H1 (cell line): ENCODE data around the gene ZFP14. TPM values are rescaled to one million over a fixed set of nuclear protein-coding genes. Genes with fewer than 3 reads are reported as not detected.

Experiments used
- CTCF ChIA-PET: fragments of 300-600 bp; sonication (Branson Sonifier 250); formaldehyde crosslinking; loops from one replicate; lab custom pipeline; 2021; ENCODE audit not compliant: partially characterized antibody; lab: Charles Lee
- POLR2A ChIA-PET: fragments of 300-600 bp; sonication (Branson Sonifier 250); formaldehyde crosslinking; loops from one replicate; lab custom pipeline; 2021; ENCODE audit warnings: inconsistent platforms; ENCODE audit not compliant: partially characterized antibody; lab: Charles Lee
- DNase-seq, 2 experiments: peaks; one replicate each; pipeline versions ENCODE4 v3.0.0 to v3.0.0-alpha.2; 2010 to 2022; ENCODE audit warnings: low spot score in 2 of 2, low read depth in 1 of 2, mixed read lengths in 1 of 2
- FAIRE-seq: peaks from 2 replicates; lab custom pipeline; 2011; peaks lifted over from hg19 to GRCh38; lab: Jason Lieb, UNC
- H2AFZ ChIP-seq: 2 replicates; pipeline ENCODE4 v1.8.1; 2012; ENCODE audit warnings: low read length, inconsistent platforms
- H2AK5ac ChIP-seq: 2 replicates; pipeline ENCODE4 v1.6.1; 2013; ENCODE audit warnings: low read depth, low read length
- H2BK120ac ChIP-seq: replicated peaks from 2 replicates; pipeline ENCODE3; 2013; ENCODE audit warnings: low read depth, low read length, inconsistent platforms
- H2BK12ac ChIP-seq: 2 replicates; pipeline ENCODE4 v1.6.1; 2013; ENCODE audit warnings: low read depth, low read length
- H2BK15ac ChIP-seq: 2 replicates; pipeline ENCODE4 v1.6.1; 2013; ENCODE audit warnings: low read length
- H2BK20ac ChIP-seq: 2 replicates; pipeline ENCODE4 v1.6.1; 2013; ENCODE audit warnings: low read length
- H2BK5ac ChIP-seq: 2 replicates; pipeline ENCODE4 v1.6.1; 2013; ENCODE audit warnings: low read depth, low read length
- H3K14ac ChIP-seq: 2 replicates; pipeline ENCODE4 v1.6.1; 2013; ENCODE audit warnings: inconsistent platforms; ENCODE audit not compliant: insufficient read length
- H3K18ac ChIP-seq: 2 replicates; pipeline ENCODE4 v1.6.1; 2013; ENCODE audit warnings: low read length; ENCODE audit errors: extremely low read depth
- H3K23ac ChIP-seq: 2 replicates; pipeline ENCODE4 v1.6.1; 2013; ENCODE audit warnings: inconsistent platforms; ENCODE audit not compliant: insufficient read length
- H3K23me2 ChIP-seq: 2 replicates; pipeline ENCODE4 v1.6.1; 2013; ENCODE audit warnings: low read depth, low read length
- H3K27ac ChIP-seq: 2 replicates; pipeline ENCODE4 v1.6.1; 2011; ENCODE audit warnings: low read depth, low read length, inconsistent platforms
- H3K27me3 ChIP-seq, 4 experiments: replicated peaks in 1 of 4; 1 replicate in 1 of 4; 2 replicates in 3 of 4; pipeline versions ENCODE4 v1.6.1 to v1.8.1; 2011 to 2013; ENCODE audit warnings: low read length in 3 of 4, mild to moderate bottlenecking in 3 of 4, inconsistent platforms in 2 of 4, mixed read lengths in 2 of 4, moderate library complexity in 1 of 4; ENCODE audit not compliant: control insufficient read depth in 3 of 4, insufficient read depth in 3 of 4; ENCODE audit errors: extremely low read depth in 1 of 4
- H3K36me3 ChIP-seq, 4 experiments: 2 replicates each; pipeline versions ENCODE4 v1.6.1 to v1.8.1; 2011 to 2013; ENCODE audit warnings: mild to moderate bottlenecking in 4 of 4, low read length in 3 of 4, moderate library complexity in 2 of 4, control low read depth in 1 of 4, inconsistent platforms in 1 of 4; ENCODE audit not compliant: insufficient read depth in 4 of 4, control insufficient read depth in 2 of 4
- H3K4ac ChIP-seq: replicated peaks from 2 replicates; pipeline ENCODE3; 2013; ENCODE audit warnings: low read length, low read depth, mixed read lengths, inconsistent platforms; ENCODE audit not compliant: insufficient read length
- H3K4me1 ChIP-seq, 4 experiments: replicated peaks in 1 of 4; 1 replicate in 1 of 4; 2 replicates in 3 of 4; pipeline versions ENCODE4 v1.6.1 to v1.8.1; 2011 to 2013; ENCODE audit warnings: low read length in 3 of 4, inconsistent platforms in 2 of 4, mixed read lengths in 1 of 4; ENCODE audit not compliant: insufficient read depth in 4 of 4, control insufficient read depth in 3 of 4
- H3K4me2 ChIP-seq, 2 experiments: 2 replicates each; pipeline versions ENCODE4 v1.6.1 to v1.8.1; 2011 to 2013; ENCODE audit warnings: low read depth in 2 of 2, low read length in 2 of 2, control low read depth in 1 of 2, inconsistent platforms in 1 of 2, mild to moderate bottlenecking in 1 of 2; ENCODE audit not compliant: insufficient read depth in 1 of 2
- H3K4me3 ChIP-seq, 4 experiments: fragments of 200-600, 300-600 bp in 1 of 4; sonication (generic), shearing (Covaris generic), sonication (Bioruptor Twin) in 1 of 4; 2 replicates each; pipeline versions ENCODE4 v1.5.1 to v1.8.1; 2011 to 2016; ENCODE audit warnings: low read length in 4 of 4, low read depth in 3 of 4, control low read depth in 2 of 4, inconsistent platforms in 2 of 4, mild to moderate bottlenecking in 2 of 4, mixed read lengths in 1 of 4, moderate library complexity in 1 of 4; ENCODE audit not compliant: insufficient read depth in 2 of 4; ENCODE audit errors: extremely low read depth in 1 of 4
- H3K56ac ChIP-seq: replicated peaks from 2 replicates; pipeline ENCODE3; 2013; ENCODE audit warnings: low read depth, mild to moderate bottlenecking, mixed read lengths, low read length, inconsistent platforms; ENCODE audit not compliant: insufficient read length
- H3K79me1 ChIP-seq: 2 replicates; pipeline ENCODE4 v1.6.1; 2013; ENCODE audit warnings: low read depth, low read length, control low read depth
- H3K79me2 ChIP-seq, 2 experiments: 2 replicates each; pipeline versions ENCODE4 v1.6.1 to v1.8.1; 2012 to 2013; ENCODE audit warnings: low read length in 2 of 2, mild to moderate bottlenecking in 2 of 2, inconsistent platforms in 1 of 2; ENCODE audit not compliant: insufficient read depth in 2 of 2, control insufficient read depth in 1 of 2
- H3K9ac ChIP-seq, 4 experiments: replicated peaks in 1 of 4; 1 replicate in 1 of 4; 2 replicates in 3 of 4; pipeline versions ENCODE4 v1.6.1 to v1.8.1; 2011 to 2013; ENCODE audit warnings: low read depth in 3 of 4, low read length in 3 of 4, control low read depth in 2 of 4, mild to moderate bottlenecking in 2 of 4, moderate library complexity in 2 of 4, inconsistent platforms in 1 of 4; ENCODE audit errors: extremely low read depth in 1 of 4
- H3K9me3 ChIP-seq, 2 experiments: 2 replicates each; pipeline versions ENCODE4 v1.6.1 to v1.8.1; 2012 to 2013; ENCODE audit warnings: mild to moderate bottlenecking in 2 of 2, moderate library complexity in 2 of 2, control low read depth in 1 of 2, inconsistent platforms in 1 of 2, low read depth in 1 of 2, low read length in 1 of 2, mixed read lengths in 1 of 2; ENCODE audit not compliant: insufficient read depth in 2 of 2
- H4K20me1 ChIP-seq, 2 experiments: replicated peaks in 1 of 2; 2 replicates each; pipeline versions ENCODE3 to v1.8.1; 2011 to 2013; ENCODE audit warnings: inconsistent platforms in 2 of 2, low read length in 2 of 2, mild to moderate bottlenecking in 1 of 2; ENCODE audit not compliant: insufficient read depth in 2 of 2, control insufficient read depth in 1 of 2
- H4K5ac ChIP-seq: 2 replicates; pipeline ENCODE4 v1.6.1; 2013; ENCODE audit warnings: low read length, low read depth, mixed read lengths, inconsistent platforms; ENCODE audit not compliant: insufficient read length
- H4K8ac ChIP-seq: 2 replicates; pipeline ENCODE4 v1.8.0; 2013; ENCODE audit warnings: mild to moderate bottlenecking, moderate library complexity, low read length, inconsistent platforms; ENCODE audit not compliant: insufficient read depth; ENCODE audit errors: extremely low read depth
- H4K91ac ChIP-seq: replicated peaks from 2 replicates; pipeline ENCODE3; 2013; ENCODE audit warnings: low read length, mixed read lengths, inconsistent platforms; ENCODE audit not compliant: insufficient read length
- ATF2 ChIP-seq: IDR thresholded peaks from 2 replicates; pipeline ENCODE4 v1.6.1; 2012; ENCODE audit warnings: low read length, inconsistent platforms
- CBX5 ChIP-seq: fragments of 300-800, 300-1000 bp; sonication (generic); IDR thresholded peaks from 2 replicates; pipeline ENCODE4 v1.7.1; 2016; ENCODE audit warnings: antibody characterized with exemption, low read length, low read depth
- CBX8 ChIP-seq: fragments of 300-800, 300-1000 bp; sonication (generic); IDR thresholded peaks from 2 replicates; pipeline ENCODE4 v1.7.1; 2016; ENCODE audit warnings: low read depth, low read length, borderline replicate concordance
- GTF2F1 ChIP-seq: IDR thresholded peaks from 2 replicates; pipeline ENCODE4 v1.6.1; 2012; ENCODE audit warnings: low read depth, low read length, improper control_type of control experiment, borderline replicate concordance
- KDM5A ChIP-seq: fragments of 200-600 bp; IDR thresholded peaks from 2 replicates; pipeline ENCODE4 v1.7.1; 2012; ENCODE audit warnings: mild to moderate bottlenecking, low read length, inconsistent platforms, mixed read lengths
- MAFK ChIP-seq: IDR thresholded peaks from 2 replicates; pipeline ENCODE4 v1.6.1; 2012; ENCODE audit warnings: low read depth, mild to moderate bottlenecking, improper control_type of control experiment, low read length
- POU5F1 ChIP-seq: IDR thresholded peaks from 2 replicates; pipeline ENCODE4 v1.6.1; 2011; ENCODE audit warnings: low read depth, mild to moderate bottlenecking, low read length, moderate library complexity
- RXRA ChIP-seq: IDR thresholded peaks from 2 replicates; pipeline ENCODE4 v1.6.1; 2011; ENCODE audit warnings: low read depth, mild to moderate bottlenecking, low read length, moderate library complexity; ENCODE audit not compliant: insufficient read depth
- SAP30 ChIP-seq: fragments of 300-600 bp; sonication (generic); IDR thresholded peaks from 2 replicates; pipeline ENCODE4 v1.7.1; 2012; ENCODE audit warnings: low read length, moderate library complexity, mild to moderate bottlenecking, inconsistent platforms; ENCODE audit not compliant: insufficient read depth, insufficient replicate concordance
- SIRT6 ChIP-seq: IDR thresholded peaks from one replicate; pipeline ENCODE4 v1.7.1; 2012; ENCODE audit warnings: low read length, inconsistent platforms
- SIX5 ChIP-seq: IDR thresholded peaks from 2 replicates; pipeline ENCODE4 v1.6.1; 2011; ENCODE audit warnings: mild to moderate bottlenecking, low read depth, low read length
- SP2 ChIP-seq: IDR thresholded peaks from 2 replicates; pipeline ENCODE4 v1.6.1; 2012; ENCODE audit warnings: mild to moderate bottlenecking, low read length, inconsistent platforms
- TAF7 ChIP-seq: optimal IDR thresholded peaks from 2 replicates; pipeline ENCODE3; 2011; ENCODE audit warnings: low read depth, mild to moderate bottlenecking, inconsistent platforms, low read length, moderate library complexity, borderline replicate concordance
- WGBS, 2 experiments: shearing (Covaris generic) in 1 of 2; methylation state at CpG; one replicate each; pipeline versions ENCODE4 v1.1.6 to v1.1.7; 2013 to 2015; ENCODE audit warnings: low lambda C conversion rate in 2 of 2, mixed read lengths in 2 of 2, inconsistent platforms in 1 of 2, low coverage in 1 of 2, missing lambda C conversion rate in 1 of 2; ENCODE audit not compliant: insufficient replicate concordance in 2 of 2, insufficient coverage in 1 of 2, insufficient read length in 1 of 2; ENCODE audit errors: extremely low coverage in 1 of 2, missing lambda C conversion rate in 1 of 2; 5-methylcytosine and 5-hydroxymethylcytosine counted together
- polyA plus RNA-seq, 7 experiments: library from polyadenylated mRNA; depleted of rRNA in 3 of 7; stranded (reverse) in 5 of 7; unstranded in 2 of 7; fragments of >200 nt in 5 of 7; fragments of 200-250 nt in 2 of 7; gene quantifications; 1 replicate in 5 of 7; 2 replicates in 1 of 7; 4 replicates in 1 of 7; pipeline versions ENCODE4 v1.2.1 to v1.2.3, GENCODE V29; 2011 to 2013; ENCODE audit warnings: missing spikeins in 2 of 7, mixed read lengths in 2 of 7
- total RNA-seq: library from RNA; stranded (reverse); fragmentation: NEBNext Ultra II Directional; extraction: Animal tissue kit (Norgen Biotek cat#: 25700); gene quantifications from 2 replicates; pipeline ENCODE4 v1.2.1, GENCODE V29; 2021

Gene ZFP14
- total and polyA plus RNA-seq, 2 of the 8 experiments (the other 6 are each of a cell fraction or from before 2014, with no cell fraction given), result 1.7 to 8.2 TPM

GRCh38 chr19:36409841-36410240 is 30.8 kb upstream of the ZFP14 start:
- no peaks in the 10 kb centered on the region for H3K27me3 ChIP-seq
- TF ChIP-seq GTF2F1 (no peak), POU5F1 (no peak), MAFK (no peak), RXRA (no peak), CBX5 (no peak), SP2 (no peak), SAP30 (no peak), ATF2 (no peak), KDM5A (no peak), CBX8 (no peak), SIX5 (no peak), TAF7 (no peak), SIRT6 (no peak)

More at GRCh38 chr19:36409841-36410240, 30.8 kb upstream of the ZFP14 start:
- no peak overlapping the region for H2AK5ac ChIP-seq
- H3K4me1 ChIP-seq, result no peaks in the 10 kb centered on the region
- ChIA-PET CTCF (no interaction called here), POLR2A (interaction anchor here (1.2 kb wide), 1 partner anchor 12 kb away, joined by 3 read pairs; no protein-coding TSS in a partner anchor)
- no peak overlapping the region for H3K4me3 ChIP-seq
- no peaks in the 10 kb centered on the region; the same call in 1 of the 2 replicates for H3K79me1 ChIP-seq
- H3K79me2 ChIP-seq, result peaks cover 3 to 38% of the 10 kb centered on the region in 2 experiments; a peak in 2 of 4 replicates
- H3K36me3 ChIP-seq, result peaks cover 2 to 44% (median 22%) of the 10 kb centered on the region in 4 experiments; a peak in 6 of 8 replicates
- no peak overlapping the region for H3K4me2 ChIP-seq
- H3K23ac ChIP-seq, result no peak overlapping the region
- FAIRE-seq (no peak), DNase-seq (no peak)
- no peak overlapping the region for H2BK15ac ChIP-seq
- no peak overlapping the region for H3K14ac ChIP-seq
- no peaks in the 10 kb centered on the region for H3K23me2 ChIP-seq
- H4K8ac ChIP-seq, result no peak overlapping the region
- H3K9me3 ChIP-seq, result no peaks in the 10 kb centered on the region
- 95% methylated on average over 5 of the region's 5 CpGs; no CpG with 5 or more reads in 1 of the 2 experiments for WGBS, 2 experiments
- H3K4ac ChIP-seq, result no peak overlapping the region
- no peak overlapping the region for H3K9ac ChIP-seq
- H2BK12ac ChIP-seq, result no peak overlapping the region
- H2BK120ac ChIP-seq, result no peak overlapping the region
- no peak overlapping the region for H2BK20ac ChIP-seq
- no peak overlapping the region for H3K18ac ChIP-seq
- H2AFZ ChIP-seq, result no peak overlapping the region
- no peak overlapping the region for H2BK5ac ChIP-seq
- H4K5ac ChIP-seq, result no peak overlapping the region
- peaks cover 0 to 1% of the 10 kb centered on the region in 2 experiments for H4K20me1 ChIP-seq
- no peak overlapping the region for H4K91ac ChIP-seq
- no peak overlapping the region for H3K27ac ChIP-seq
- no peak overlapping the region for H3K56ac ChIP-seq
